NCI-H146 treated with DMSO at 0.1 percent for 48 hours (cell line): ENCODE data around the gene ZFAND6.
A peak's percentile ranks its signal among the peaks of the same experiment; 100 is the strongest.
"Not testable (repeated sequence)": the region's sequence is repeated elsewhere in the genome, so short reads cannot be mapped to it uniquely, and the experiment has no call there.

Experiments used
- DNase-seq: peaks from one replicate; lab custom pipeline; 2025; ENCODE audit not compliant: unreplicated experiment; lab: John Stamatoyannopoulos, UW

Gene ZFAND6

GRCh38 chr15:80140909-80141308 lies 81.4 kb downstream of the ZFAND6 start:
- no peak for DNase-seq

GRCh38 chr15:80141916-80142598 lies 82.6 kb downstream of the ZFAND6 start:
- no peak for DNase-seq

GRCh38 chr15:80142646-80143045 lies 83.2 kb downstream of the ZFAND6 start:
- DNase-seq: no peak

GRCh38 chr15:80151148-80151547 lies 91.7 kb downstream of the ZFAND6 start:
- no peak for DNase-seq

GRCh38 chr15:80151576-80151975 lies 92.1 kb downstream of the ZFAND6 start:
- DNase-seq: no peak

- DNase-seq: peak; percentile 57
Measured at GRCh38 chr15:80152180-80152895, 92.9 kb downstream of the ZFAND6 start.

- peak; percentile 33 for DNase-seq
Measured at GRCh38 chr15:80152896-80153876, 93.7 kb downstream of the ZFAND6 start, which contains the start of gene FAH. Gene FAH (plus strand): TSS chr15:80152999. CDS start chr15:80153055, 56 bp downstream.

GRCh38 chr15:80153900-80154299 lies 94.4 kb downstream of the ZFAND6 start:
- DNase-seq: no peak

GRCh38 chr15:80154336-80154735 lies 94.9 kb downstream of the ZFAND6 start:
- DNase-seq: no peak

GRCh38 chr15:80155001-80155377 lies 95.5 kb downstream of the ZFAND6 start:
- DNase-seq: no peak

GRCh38 chr15:80155378-80156175 lies 96.1 kb downstream of the ZFAND6 start:
- DNase-seq: not testable (repeated sequence)

GRCh38 chr15:80156176-80156720 lies 96.8 kb downstream of the ZFAND6 start:
- no peak for DNase-seq

- no peak for DNase-seq
Measured at GRCh38 chr15:80157215-80157614, 97.7 kb downstream of the ZFAND6 start.

- no peak for DNase-seq
Measured at GRCh38 chr15:80159301-80159700, 99.8 kb downstream of the ZFAND6 start.

- DNase-seq: no peak
Measured at GRCh38 chr15:80159811-80160569, 100.5 kb downstream of the ZFAND6 start.

- DNase-seq: no peak
Measured at GRCh38 chr15:80160570-80161156, 101.2 kb downstream of the ZFAND6 start.

- DNase-seq: no peak
Measured at GRCh38 chr15:80161468-80162016, 102.1 kb downstream of the ZFAND6 start.

GRCh38 chr15:80162059-80162554 lies 102.6 kb downstream of the ZFAND6 start:
- no peak for DNase-seq

GRCh38 chr15:80163217-80163616 lies 103.7 kb downstream of the ZFAND6 start:
- no peak for DNase-seq
